GM19351 (cell line): Measurements from ENCODE around the gene C12orf56.
"Not testable (repeated sequence)": the region's sequence is repeated elsewhere in the genome, so short reads cannot be mapped to it uniquely, and the experiment has no call there.

Experiments used
- ATAC-seq: cut with Tn5 transposase; IDR thresholded peaks from one replicate; pipeline ENCODE4 v1.9.1; 2021; ENCODE audit warnings: mild to moderate bottlenecking, moderate library complexity; ENCODE audit not compliant: unreplicated experiment

The C12orf56 gene

DNA sequence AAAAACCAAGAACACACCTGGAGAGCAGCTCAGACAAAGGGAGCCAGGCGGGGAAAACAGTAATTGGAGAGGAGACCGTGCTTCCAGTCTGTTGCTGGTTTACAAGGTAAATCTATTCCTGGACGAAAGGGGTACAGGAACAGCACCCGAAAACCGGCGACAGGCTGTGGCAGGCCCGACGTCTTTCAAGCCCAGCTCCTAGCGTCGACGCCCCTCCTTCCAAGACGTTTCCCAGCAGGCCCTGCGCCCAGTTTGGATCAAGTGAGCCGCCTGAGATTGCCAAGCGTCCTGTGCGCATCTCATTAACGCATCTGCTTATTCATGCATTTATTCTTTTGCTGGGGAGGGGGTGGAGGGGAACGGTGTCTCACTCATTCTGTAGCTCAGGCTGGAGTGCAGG lies 1.4 kb downstream of the C12orf56 start:
- no peak for ATAC-seq

DNA sequence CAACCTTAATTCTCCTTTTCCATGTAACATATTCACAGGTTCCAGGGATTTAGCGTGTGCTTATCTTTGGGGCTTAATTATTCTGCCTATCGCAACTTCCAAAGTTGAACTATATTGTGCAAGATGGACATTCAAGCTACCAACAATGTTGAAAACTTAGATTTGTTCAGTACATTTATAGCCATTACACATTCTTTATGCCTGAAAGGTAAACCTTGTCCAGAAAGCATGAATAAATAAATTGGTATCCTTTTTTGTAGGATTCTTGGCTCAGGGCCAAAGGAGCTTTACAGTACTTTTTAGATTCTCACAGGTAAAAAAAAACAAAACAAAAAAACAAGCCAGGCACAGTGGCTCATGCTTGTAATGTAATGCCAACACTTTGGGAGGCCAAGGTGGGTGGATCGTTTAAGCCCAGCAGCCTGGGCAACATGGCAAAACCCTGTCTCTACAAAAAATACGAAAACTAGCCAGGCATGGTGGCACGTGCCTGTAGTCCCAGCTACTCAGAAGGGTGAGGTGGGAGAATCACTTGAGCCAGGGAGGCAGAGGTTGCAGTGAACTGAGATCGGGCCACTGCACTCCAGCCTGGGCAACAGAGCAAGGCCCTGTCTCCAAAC lies 3.3 kb downstream of the C12orf56 start:
- ATAC-seq = no peak

DNA sequence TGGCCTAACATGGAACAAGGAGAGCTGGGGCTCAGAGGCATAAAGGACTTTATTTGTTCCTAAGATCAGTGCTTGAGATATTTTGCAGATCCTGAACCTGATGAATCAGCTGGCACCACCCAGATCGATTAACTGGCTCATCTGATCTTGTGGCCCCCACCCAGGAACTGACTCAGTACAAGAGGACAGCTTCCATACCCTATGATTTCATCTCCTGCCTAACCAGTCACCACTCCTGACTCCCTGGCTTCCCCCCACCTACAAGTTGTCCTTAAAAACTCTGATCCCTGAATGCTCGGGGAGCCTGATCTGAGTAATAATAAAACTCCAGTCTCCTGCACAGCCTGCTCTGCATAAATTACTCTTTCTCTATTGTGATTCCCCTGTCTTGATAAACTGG lies 5.1 kb downstream of the C12orf56 start:
- no peak for ATAC-seq

DNA sequence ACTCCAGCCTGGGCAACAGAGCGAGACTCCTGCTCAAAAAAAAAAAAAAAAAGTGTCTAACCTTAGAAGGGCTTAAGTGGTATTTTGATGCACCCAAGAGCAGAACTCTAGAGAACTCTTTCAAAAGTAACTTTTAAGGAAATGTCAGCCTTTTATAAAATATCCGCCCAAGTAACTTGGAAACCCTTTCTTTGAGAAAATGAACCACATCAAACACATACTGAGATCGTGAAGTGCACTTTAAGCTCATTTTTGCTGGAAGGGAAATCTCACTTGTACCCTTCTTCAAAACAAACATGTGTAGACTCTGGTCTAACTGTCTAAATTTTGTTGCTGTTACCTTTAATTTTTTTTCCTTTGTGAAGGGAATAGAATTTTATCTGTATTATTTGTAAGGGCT lies 5.5 kb downstream of the C12orf56 start:
- no peak for ATAC-seq

DNA sequence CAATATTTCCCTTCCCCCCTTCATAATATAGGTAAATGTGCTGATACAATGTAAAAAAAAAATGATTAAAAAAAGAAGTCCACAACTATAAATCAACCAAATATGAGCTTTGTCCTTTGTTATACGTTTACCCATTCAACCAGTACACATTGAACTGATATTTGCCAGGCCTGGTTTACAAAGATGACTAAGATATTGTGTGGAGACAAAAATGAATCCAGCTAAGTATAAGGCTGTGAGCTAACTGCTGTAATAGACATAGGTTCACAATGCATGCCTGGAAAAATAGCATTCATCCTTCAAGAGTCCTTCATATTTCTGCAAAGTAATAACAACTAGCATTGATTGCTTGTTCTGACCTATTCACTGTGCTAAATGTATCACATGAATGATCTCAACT lies 6.9 kb downstream of the C12orf56 start:
- ATAC-seq = no peak

DNA sequence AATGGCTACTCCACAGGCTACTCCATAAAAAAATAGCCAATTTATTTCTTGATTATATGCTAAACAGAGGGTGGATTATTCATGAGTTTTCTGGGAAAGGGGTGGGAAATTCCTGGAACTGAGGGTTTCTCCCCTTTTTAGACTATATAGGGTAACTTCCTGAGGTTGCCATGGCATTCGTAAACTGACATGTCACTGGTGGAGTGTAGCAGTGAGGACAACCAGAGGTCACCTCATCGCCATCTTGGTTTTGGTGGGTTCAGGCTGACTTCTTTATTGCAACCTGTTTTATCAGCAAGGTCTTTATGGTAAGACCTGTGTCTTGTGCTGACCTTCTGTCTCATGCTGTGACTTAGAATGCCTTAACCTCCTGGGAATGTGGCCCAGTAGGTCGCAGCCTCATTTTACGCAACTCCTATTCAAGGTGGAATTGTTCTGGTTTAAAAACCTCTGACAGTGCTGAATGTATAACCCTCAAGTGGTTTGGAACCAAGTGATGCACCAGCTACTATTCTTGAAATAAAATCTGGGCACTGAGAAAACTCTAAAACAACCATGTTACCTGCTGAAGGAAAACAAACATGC lies 27.7 kb downstream of the C12orf56 start:
- ATAC-seq = no peak

DNA sequence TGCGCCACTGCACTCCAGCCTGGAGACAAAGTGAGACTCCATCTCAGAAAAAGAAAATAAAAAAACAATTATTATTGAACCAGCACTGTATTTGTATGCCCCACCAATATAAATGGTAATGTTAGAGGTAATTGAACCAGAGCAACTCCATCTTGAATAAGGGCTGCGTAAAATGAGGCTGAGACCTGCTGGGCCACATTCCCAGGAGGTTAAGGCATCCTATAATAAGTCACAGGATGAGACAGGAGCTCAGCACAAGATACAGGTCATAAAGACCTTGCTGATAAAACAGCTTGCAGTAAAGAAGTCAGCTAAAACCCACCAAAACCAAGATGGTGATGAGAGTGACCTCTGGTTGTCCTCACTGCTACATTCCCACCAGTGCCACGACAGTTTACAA lies 29.4 kb downstream of the C12orf56 start:
- ATAC-seq = not testable (repeated sequence)

DNA sequence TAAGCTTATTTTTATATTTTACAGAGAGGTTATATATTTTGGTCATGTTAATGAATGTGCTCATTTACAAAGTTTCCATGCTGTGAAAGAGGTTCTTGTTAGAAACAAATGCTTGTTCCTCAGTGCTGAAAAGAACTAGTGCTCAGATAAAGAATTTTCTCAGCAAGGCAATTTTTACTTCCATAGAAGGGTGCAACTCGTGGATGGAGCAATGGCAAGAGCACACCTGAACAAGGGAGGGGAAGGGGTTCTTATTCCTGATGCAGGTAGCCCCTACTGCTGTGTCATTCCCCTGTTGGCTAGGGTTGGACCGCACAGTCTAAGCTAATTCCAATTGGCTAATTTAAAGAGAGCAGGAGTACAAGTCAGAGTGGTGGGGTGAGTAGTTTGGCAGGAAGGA lies 34.3 kb downstream of the C12orf56 start:
- ATAC-seq = not testable (repeated sequence)

DNA sequence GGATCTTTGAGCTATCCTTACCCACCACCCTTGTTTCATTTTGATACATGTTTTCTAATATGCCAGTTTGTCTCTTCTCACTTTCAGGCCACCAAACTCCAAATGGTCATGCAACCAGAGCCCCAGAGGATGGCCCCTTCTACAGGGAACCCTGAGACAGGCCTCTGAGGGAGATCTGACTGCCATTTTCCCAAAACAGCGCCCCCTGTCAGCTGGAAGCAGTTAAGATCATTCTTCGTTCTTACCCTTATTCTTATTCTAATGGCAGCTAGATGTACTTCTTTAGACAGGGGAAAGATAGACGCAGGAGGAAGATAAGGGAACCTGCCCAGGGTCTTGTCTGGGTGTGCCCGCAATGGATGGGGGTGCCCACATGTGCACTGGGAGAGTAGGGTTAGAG lies 38.4 kb downstream of the C12orf56 start:
- ATAC-seq = no peak

DNA sequence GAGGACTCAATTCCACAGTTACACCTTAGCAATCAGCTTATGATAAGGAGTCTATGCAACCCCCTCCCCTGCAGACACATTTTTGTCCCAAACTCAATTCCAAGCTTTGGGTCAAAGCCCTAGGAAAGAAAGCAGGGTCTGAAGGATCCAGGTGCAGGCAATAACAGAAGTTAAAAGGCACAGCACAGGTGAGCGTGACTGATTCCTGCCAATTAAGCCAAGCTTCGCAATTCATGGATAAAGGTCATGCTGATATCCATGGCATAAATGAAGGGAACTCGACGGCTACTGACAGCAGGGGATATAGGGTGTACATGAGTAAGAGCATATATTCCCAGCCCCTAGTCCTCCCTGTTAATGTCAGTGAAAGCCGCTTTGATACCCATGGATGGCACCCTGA lies 39.3 kb downstream of the C12orf56 start:
- no peak for ATAC-seq

DNA sequence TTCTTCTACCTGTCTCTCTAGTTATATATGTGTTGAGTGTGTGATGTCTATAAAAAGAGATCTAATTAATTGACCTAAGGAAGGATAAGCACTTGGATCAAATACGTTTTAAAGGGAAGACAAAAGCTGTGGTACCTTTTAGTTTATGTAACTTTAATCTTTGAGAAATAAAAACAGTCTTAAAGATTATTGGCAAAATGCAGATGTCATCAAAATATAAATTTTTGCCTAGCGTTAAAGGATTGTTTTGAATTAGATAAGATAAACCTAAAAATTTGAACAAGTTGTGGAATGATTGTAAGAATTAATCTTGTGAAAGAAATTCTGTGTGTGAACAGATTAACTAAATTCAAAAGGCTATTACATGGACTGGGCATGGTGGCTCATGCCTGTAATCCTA lies 42.9 kb downstream of the C12orf56 start:
- ATAC-seq = no peak

DNA sequence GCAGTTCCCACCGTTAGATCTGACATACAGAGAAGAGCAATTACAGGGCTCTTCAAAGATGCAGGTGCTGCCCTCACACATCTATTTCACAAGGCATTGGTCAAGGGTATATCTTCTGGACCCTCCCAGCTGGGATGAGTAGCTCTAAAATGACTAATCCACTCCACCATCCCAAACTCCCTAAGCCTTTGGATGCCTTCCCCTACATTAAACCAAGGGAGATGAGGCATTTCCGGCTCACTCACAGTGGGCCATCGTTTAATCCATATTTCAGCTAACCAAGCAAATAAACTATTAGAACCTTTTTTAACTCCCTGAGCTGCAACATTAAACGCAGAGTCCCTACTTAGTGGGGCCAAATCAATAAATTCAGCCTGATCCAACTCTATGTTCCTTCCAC lies 45.9 kb downstream of the C12orf56 start:
- not testable (repeated sequence) for ATAC-seq

DNA sequence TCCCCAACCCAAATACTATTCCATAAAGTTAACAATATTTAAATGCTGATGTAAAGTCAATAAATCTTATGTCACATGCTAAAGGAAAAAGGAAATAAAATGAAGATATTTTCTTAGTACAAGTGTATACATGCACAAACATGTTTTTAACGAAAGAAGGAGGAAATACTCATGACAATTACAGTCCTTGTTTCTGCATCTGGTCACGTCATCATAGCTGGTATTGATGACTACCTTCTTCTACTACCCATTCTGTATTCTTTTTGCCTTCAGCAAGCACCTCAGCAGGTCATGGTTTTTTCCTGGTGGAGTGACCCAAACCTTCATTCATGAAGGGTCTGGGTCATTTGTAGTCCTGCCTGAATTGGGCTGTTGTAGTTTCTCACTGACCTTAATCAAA lies 50.0 kb downstream of the C12orf56 start:
- ATAC-seq = not testable (repeated sequence)

DNA sequence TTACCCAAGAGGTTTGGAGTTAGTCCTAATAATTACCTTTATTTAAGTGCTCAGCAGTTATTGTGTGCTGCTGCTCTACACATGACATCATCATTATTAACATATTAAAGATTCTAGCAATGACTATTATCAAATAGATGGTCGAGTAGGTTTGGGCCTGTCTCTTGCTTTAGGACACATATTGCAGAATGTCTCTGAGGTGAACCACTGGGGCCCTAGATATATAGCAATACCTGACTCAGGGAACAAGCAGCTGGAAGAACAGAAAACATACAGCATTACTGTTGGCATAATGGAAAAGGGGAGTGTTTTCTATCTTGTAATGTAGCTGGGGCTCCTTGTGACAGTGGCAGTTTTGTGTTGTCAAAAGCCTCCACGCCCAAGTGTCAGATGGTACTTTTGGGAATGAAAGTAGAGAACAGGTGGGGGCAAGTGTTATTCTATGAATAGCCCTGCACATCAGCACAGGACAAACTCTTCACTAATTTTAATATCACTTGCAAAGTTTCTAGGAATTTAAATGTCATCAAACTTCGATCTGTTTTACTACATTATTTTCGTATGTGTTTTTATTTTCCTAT lies 54.6 kb downstream of the C12orf56 start:
- no peak for ATAC-seq

DNA sequence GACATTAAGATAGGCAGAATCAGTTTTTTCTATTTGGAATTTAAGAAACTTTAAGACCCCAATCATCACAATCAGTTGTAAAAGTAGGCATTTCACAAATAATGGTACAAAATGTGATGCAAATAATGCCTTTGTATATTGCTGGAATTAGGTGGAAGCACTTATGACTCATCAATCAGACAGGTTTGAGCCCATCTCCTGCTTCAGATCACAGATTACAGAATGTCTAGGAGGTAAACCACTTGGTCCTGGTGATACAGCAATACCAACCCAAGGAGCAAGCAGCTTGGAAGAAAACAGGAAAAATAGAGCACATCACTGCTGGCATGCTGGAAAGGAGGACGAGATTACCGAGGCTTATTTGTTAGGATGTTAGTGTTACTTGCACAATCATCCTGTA lies 57.6 kb downstream of the C12orf56 start:
- ATAC-seq = no peak

DNA sequence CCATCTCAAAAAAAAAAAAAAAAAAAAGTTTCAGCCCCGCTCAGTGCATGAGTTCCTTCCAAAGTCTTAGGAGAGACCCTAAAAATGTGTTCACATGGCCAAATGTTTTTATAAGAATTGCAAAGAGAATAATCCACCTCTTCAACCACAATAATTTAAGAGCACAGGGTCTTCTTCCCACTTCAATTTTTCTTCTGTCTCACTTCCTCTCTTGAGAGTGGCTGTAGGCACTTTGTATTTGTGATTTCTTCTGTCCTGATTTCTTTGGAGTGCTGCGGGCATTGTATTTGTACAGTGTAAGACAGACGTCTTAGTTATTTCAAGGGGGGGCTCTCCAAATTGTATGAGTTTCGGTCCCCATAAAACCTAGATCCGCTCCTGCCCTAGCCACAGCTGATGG lies 58.3 kb downstream of the C12orf56 start:
- ATAC-seq = no peak

DNA sequence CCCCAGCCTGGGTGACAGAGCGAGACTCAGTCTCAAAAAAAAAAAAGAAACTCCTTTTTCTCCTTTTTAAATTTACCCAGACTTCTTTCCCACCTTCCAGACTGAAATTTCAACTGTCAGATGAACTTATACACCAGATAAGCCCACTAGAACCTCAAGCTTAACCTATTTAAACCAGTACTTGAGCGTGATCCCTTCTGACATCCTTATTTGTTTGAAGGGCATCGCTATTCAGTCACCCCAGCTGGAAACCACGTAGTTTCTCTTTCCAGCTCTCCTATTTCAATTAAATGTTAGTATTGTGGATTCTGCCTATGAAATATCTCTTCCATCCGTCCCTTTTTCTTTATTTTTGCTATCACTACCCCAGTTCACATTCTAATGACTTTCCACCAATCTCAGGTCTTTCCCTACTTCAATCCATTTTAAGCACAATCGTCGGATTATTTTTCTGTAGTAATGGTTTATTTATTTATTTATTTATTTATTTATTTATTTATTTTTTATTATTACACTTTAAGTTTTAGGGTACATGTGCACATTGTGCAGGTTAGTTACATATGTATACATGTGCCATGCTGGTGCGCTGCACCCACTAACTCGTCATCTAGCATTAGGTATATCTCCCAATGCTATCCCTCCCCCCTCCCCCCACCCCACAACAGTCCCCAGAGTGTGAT lies 61.4 kb downstream of the C12orf56 start:
- not testable (repeated sequence) for ATAC-seq

DNA sequence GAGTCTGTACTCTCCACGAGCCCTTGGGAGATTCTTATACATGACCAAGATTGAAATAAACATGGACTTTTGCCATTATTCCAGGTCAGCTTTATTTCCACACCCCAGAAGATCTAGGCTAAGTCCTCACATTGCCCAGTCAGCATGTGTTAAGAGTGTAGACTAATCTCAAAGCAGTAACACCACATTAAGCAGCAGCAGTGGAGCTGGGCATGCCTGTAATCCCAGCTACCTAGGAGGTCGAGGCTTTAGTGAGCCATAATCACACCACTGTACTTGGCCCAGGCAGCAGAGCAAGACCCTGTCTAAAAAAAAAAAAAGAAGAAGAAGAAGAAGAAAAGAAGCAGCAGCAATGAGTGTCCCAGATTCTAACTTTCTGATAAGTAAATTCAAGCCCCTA lies 65.5 kb downstream of the C12orf56 start:
- ATAC-seq = no peak

DNA sequence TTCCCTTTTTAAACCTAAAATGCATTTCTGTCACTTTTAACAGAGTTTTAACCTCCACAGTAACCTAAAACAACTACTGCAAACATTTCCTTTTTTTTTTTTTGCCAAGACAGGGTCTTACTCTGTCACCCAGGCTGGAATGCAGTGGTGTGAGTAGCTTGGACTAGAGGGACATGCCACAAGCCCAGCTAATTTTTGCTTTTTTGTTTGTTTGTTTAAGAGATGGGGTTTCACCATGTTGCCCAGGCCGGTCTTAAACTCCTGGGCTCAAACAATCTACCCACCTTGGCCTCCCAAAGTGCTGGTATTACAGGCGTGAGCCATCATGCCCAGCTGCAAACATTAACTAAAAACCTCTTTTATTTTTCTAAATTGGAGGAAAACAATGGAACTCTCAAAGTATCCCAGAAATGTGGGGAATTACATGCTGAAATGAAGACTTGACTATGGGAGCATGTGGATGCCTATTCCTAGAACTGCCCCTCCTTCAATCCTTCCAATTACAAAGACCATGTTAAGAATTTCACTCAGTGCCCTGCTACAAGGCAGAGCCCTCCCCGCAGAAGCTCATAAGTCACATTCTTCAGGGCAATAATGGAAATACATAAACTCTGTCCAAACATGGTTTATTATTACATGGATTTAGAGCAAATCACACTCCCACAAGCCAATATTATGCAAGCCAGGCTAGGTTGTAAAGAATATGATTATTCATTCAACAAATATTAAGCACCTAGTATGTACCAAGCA lies 66.9 kb downstream of the C12orf56 start:
- no peak for ATAC-seq

DNA sequence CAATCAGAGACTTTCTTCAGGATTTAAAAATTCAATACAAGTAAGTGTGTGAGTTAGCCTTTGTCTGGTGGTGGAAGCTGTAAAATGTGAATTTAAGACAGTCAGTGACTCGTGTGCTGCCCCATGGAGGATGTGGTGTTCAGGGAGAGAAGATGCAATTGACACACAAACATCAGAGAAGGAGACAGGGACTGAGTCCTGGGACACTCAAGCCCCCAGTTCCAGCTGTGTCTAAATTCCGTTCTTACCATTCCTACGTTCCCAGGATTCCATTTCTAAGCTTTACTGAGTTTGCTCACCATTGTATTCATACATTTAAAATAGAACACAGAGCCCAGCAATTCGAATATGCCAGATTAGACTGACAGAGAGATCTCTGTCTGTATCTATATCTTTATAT lies 67.6 kb downstream of the C12orf56 start:
- no peak for ATAC-seq

DNA sequence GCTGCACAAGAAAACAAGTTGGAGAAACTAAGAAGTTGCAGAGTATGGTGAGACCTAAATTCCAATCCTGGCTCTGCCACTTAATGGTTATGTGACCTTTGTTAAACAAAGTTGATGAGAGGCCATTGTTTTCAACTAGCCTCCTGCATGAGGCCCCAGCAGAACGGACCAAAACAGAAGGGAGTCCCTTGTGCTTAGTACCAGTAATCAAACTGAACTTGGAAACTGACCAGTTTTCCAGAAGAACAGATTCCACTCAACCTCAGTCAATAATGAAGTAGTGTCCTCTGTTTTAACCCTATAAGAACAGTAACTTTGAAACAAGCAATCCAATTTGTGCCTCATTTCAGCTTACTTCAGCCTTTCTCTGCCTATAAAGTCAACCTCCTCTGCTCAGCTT lies 69.9 kb downstream of the C12orf56 start:
- ATAC-seq = no peak
